ENCODE results near the gene SERINC4.
A peak's percentile ranks its signal among the peaks of the same experiment; 100 is the strongest.
"Not testable (repeated sequence)": the region's sequence is repeated elsewhere in the genome, so short reads cannot be mapped to it uniquely, and the experiment has no call there.

The SERINC4 gene

DNA sequence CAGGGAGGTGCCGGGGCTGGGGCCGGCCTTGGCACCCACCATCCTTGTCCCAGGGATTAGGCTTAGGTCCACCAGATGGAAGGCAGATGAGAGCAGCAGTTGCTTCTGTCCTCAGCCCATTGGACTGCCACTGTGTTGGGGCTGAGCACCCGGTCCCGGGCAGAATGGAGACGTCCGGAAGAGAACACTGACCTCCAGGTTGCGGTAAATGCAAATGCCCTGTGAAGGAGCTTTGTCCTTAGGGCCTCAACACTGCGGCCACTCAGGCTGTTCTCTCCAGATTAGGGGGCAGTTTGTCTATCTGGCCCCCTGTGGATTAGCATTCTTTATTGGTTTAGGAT, at the start of gene SERINC4:
SERINC4 (minus strand) TSS at position 276 of the 341 bp plus-strand sequence; CDS start at position 42, 234 bp downstream.
- DNase-seq, result no peak

DNA sequence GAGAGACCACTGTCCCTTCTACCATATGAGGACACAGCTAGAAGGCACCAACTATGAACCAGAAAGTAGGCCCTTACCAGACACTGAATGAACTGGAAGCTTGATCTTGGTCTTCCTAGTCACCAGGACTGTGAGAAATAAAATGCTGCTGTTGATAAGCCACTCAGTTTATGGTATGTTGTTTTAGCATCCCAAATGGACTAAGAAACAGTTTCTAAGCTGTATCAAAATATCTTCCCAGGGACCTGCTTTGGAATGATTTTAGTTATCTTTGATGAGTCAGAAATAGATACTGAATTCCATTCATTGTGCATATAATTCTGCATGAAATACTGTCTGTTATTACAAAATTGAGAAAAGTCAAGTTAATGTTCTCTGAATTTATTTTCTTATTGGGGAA, 45.4 kb upstream of the SERINC4 start:
- no peak for DNase-seq

DNA sequence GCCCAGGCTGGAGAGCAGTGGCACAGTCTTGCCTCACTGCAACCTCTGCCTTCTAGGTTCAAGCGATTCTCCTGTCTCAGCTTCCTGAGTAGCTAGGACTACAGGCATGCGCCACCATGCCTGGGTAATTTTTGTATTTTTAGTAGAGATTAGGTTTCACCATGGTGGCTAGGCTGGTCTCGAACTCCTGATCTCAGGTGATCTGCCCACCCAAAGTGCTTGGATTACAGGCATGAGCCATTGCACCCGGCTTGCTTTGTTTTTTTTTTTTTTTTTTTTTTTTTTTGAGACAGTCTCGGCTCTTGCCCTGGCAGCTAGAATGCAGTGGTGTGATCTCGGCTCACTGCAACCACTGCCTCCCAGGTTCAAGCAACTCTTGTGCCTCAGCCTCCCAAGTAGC, 32.5 kb upstream of the SERINC4 start:
- not testable (repeated sequence) for DNase-seq

DNA sequence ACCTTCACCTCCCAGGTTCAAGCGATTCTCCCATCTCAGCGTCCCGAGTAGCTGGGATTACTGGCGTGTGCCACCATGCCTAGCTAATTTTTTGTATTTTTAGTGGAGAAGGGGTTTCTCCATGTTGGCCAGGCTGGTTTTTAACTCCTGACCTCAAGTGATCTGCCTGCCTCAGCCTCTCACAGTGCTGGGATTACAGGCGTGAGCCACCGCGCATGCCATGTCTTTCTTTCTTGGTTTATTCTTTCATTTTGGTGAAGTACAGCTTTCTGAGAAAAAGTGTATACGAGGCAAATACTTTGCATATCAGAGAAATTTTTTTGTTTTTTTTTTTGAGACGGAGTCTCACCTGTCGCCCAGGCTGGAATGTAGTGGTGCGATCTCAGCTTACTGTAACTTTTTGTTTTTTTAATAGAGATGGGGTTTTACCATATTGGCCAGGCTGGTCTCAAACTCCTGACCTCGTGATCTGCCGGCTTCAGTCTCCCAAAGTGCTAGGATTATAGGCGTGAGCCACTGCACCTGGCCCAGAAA, 31.6 kb upstream of the SERINC4 start:
- DNase-seq, result not testable (repeated sequence)

DNA sequence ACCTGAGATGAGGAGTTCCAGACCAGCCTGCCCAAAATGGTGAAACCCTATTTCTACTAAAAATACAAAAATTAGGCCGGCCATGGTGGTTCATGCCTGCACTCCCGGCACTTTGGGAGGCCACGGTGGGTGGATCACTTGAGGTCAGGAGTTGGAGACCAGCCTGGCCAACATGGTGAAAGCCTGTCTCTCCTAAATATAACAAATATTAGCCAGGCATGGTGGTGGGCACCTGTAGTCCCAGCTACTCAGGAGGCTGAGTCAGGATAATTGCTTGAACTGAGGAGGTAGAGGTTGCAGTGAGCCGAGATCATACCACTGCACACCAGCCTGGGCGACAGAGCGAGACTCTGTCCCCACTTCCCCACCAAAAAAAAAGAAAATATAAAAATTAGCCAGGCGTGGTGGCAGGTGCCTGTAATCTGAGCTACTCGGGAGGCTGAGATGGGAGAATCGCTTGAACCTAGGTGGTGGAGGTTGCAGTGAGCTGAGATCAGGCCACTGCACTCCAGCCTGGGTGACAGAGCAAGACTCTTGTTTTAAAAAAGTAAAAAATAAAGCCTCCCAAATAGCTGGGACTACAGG, 30.8 kb upstream of the SERINC4 start:
- DNase-seq, result not testable (repeated sequence)

DNA sequence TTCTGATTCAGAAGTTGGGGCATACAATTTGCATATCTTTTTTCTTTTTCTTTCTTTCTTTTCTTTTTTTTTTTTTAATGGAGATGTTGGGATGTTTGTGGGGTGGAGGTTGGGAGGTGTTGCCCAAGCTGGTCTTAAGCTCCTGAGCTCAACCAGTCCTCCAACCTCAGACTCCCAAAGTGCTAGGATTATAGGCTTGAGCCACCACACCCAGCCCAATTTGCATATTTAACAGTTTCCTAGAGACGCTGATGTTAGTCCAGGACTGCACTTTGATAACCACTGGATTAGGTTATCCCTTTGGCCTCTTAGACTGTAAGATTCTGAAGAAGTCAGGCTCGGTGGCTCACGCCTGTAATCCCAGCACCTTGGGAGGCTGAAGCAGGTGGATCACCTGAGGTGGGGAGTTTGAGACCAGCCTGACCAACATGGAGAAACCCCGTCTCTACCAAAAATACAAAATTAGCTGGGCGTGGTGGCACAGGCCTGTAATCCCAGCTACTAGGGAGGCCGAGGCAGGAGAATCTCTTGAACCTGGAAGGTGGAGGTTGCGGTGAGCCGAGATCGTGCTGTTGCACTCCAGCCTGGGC, 30.0 kb upstream of the SERINC4 start:
- not testable (repeated sequence) for DNase-seq

DNA sequence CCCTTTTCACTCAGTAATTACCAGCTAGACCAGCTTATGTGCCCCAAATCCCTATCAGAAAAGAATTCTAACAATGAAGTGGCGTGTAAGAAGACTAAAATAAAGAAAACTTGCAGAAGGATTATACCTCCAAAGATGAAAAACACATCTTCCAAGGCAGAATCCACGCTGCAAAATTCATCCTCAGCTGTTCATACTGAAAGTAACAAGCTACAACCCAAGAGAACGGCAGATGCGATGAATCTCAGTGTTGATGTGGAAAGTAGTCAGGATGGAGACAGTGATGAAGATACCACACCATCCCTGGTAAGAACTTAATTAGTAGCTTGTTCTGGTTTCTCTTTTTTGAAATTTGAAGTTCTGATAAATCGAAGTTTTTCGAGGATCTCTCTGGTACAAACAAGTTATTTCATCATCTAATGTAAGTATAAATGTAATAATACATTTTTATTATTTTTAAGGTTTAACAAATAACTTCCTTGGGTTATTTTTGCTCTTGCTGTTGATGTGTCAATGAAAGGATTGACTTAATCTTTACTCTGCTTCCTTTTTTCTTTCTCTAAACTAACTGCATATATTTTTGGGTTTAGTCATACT, 28.1 kb upstream of the SERINC4 start:
- no peak for DNase-seq

DNA sequence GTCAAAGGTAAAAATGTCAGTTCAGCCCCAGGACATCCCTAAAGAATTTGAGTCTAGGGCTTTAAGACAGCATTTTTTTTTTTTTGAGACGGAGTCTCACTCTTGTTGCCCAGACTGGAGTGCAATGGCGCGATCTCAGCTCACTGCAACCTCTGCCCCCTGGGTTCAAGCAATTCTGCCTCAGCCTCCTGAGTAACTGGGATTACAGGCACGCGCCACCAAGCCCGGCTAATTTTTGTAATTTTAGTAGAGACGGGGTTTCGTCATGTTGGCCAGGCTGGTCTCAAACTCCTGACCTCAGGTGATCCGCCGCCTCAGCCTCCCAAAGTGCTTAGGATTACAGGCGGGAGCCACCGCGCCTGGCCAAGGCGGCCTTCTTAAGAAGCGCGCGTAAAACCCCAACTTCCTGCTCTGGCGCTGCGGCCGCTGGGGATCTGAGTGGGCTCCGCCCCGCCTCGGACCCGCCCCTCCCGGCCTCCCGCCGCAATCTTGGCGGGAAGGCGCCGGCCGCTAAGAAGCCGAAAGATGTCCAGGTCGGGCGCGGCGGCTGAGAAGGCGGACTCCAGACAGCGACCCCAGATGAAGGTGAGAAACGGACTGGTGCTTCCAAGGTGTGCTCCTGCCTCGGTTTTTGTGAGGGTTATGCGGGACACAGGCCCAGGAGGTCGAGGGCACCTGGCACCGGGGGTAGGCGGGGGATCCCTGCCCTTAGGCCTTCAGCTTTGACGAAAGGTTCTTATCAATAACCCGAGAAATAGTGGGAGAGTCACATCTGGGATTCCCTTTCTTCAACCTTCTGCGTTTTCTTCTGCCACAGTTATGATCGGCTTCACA, 26.7 kb upstream of the SERINC4 start, which contains the start of gene WDR76:
WDR76 (plus strand) TSS at position 495 of the 834 bp plus-strand sequence; CDS start at position 526, 31 bp downstream.
- DNase-seq, result peak; percentile 88

DNA sequence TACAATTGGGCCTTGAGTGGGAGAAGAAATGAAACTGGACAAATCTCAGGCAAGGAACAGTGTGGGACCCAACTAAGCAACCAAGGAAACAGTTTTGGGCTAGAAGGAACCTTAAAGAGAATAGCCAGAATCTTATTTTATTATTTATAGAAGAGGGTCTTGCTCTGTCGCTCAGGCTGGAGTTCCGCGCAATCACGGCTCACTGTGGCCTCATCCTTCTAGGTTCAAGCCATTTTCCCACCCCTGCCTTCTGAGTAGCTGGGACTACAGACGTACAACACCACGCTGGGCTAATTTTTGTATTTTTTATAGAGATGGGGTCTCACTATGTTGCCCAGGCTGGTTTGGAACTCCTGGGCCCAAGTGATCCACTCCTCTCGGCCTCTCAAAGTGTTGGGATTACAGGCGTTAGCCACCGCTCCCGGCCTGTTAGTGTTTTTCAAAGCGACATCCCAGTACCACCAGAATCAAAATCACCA, 26.0 kb upstream of the SERINC4 start:
- DNase-seq, result no peak

DNA sequence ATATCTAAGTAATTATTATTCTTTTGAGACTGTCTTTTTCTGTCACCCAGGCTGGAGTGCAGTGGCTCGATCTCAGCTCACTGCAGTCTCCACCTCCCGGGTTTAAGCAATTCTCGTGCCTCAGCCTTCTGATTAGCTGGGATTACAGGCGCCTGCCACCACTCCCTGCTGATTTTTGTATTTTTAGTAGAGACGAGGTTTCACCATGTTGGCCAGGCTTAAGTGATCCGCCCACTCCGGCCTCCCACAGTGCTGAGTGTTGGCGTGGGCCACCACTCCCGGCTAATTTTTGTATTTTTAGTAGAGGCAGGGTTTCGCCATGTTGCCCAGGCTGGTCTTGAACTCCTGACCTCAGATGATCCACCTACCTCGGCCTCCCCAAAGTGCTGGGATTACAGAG, 25.3 kb upstream of the SERINC4 start:
- not testable (repeated sequence) for DNase-seq

DNA sequence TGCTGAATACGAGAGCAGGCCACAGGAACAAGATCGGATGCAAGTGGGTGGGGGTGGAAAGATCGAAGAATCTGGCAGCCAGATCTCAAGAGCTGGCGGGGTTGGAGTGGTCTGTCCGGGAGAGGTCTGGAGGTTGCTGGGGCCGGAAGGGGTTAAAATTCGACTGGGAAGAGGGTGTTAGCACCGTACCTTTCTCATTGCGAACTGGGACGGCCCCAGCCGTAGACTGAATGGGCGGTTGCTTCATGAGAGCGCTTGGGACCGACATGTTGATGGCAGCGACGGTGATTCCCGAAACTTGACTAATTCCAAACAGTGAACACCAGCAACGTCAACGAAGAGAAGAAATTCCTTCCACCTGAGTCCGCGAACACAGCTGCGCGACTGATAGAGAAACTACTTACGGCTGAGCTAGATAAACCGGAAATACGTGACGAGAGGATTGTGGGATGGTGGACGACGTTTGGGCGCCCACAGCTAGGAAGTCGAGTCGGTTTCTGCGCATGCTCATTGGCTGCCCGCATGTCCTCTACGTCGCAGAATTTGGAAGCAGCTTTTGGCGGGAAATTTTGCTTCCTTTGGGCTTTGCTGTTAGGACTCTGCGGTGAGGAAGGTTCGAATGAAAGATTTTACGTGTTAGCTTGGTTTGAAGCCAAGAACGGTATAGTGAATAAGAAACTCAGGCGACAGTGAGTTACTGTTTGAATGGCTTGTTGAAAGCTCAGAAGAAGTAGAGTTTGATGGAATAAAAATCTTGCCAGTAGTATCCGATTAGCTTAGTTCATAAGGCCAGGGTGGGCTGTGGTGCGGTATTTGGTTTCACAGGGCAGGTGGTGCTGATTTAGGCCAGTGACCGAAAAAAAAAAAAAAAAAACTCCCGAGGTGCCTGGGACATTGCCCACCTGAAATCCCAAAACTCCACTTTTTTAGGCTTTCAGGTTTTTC, 24.6 kb upstream of the SERINC4 start, which contains the start of gene MFAP1:
MFAP1 (minus strand) TSS at position 389 of the 945 bp plus-strand sequence; CDS start at position 268, 121 bp downstream.
- DNase-seq, result peak; percentile 89

DNA sequence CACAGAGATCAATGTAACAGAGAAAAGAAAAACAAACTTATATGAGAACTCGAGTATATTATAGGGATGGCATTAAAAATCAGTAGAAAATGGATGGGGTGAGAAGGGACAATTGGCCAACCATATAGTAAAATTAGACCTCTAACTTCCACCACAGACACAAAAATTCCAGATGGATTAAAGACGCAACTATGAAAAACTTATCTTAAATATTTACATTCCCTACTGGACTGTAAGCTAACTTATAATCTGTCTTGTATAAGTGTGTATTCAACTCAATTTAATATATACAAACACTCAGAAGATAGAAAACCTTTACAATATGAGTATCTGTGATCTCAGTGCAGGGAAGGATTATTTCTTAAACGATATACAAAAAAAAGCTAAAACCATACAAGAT, 21.5 kb upstream of the SERINC4 start:
- DNase-seq, result no peak

DNA sequence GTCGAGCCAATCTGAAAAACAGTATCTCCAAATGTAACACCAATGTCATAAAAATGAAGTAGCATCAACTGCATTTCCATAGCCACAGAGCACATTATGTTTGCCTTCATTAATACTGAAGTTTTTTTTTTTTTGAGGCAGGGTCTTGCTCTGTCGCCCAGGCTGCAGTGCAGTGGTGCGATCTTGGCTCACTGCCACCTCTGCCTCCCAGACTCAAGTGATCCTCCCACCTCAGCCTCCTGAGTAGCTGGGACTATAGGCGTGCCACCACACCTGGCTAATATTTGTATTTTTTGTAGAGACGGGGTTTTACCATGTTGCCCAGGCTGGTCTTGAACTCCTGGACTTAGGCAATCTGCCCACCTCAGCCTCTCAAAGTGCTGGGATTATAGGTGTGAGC, 15.0 kb upstream of the SERINC4 start:
- DNase-seq, result not testable (repeated sequence)

DNA sequence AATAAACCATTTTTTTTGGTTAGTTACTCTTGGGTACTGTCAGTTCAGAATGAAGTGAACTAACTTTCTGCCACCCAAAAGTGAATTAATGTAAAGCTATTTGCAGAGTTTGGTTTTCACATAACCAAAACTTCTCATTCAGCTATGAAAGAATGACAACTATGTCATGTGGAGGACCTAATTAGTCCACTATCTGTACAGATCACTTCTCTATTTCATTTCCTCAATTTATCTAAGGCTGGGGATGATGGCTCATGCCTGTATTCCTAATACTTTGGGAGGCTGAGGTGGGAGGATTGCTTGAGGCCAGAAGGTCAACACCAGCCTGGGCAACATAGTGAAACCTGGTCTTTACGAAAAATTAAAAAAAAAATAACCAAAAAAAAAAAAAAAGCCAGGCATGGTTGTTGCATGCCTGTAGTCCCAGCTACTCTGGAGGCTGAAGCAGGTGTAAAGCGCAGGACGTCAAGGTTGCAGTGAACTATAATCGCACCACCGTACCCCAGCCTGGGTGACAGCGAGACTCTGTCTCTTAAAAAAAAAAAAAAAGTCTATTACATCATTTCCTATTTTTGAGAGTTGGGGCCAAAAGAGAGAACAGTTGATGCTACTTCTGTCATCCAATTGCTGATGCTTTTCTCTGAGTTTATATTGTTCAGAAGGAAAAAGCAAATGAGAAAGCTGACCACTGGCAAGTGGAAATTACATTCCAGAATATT, 9.1 kb upstream of the SERINC4 start:
- DNase-seq, result no peak

DNA sequence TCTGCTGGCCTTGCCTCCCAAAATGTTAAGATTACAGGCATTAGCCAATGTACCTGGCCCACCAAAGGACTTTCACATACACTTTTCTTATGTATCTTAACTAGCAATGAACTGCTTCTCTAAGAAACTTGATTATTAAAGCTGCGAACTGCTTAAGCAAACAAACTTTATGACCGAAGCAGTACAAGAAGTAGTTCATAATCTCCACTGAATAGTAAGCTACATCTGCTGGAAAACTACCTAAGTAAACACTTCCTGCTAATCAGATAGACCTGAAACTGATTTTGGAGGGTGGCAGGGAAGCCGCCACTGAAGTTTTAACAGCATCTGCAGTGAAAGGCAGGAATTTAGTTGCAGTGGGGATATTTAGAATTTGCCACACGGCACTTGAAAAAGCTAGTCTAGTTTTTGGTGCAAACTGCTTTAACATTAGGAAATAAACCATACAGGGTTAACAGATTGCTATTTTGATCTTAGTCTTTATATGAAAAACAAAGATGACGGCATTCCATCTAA, 8.5 kb upstream of the SERINC4 start:
- DNase-seq, result no peak

DNA sequence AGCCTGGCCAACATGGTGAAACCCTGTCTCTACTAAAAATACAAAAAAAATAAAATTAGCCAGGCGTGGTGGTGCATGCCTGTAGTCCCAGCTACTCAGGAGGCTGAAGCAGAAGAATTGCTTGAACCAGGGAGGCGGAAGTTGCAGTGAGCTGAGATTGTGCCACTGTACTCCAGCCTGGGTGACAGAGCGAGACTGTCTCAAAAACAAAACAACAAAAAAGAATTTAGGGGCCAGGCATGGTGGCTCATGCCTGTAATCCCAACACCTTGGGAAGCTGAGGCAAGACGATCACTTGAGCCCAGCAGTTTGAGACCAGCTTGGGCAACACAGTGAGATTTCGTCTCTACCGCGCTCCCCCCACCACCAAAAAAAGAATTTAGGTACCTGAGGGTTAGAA, 2.7 kb upstream of the SERINC4 start:
- DNase-seq, result not testable (repeated sequence)

DNA sequence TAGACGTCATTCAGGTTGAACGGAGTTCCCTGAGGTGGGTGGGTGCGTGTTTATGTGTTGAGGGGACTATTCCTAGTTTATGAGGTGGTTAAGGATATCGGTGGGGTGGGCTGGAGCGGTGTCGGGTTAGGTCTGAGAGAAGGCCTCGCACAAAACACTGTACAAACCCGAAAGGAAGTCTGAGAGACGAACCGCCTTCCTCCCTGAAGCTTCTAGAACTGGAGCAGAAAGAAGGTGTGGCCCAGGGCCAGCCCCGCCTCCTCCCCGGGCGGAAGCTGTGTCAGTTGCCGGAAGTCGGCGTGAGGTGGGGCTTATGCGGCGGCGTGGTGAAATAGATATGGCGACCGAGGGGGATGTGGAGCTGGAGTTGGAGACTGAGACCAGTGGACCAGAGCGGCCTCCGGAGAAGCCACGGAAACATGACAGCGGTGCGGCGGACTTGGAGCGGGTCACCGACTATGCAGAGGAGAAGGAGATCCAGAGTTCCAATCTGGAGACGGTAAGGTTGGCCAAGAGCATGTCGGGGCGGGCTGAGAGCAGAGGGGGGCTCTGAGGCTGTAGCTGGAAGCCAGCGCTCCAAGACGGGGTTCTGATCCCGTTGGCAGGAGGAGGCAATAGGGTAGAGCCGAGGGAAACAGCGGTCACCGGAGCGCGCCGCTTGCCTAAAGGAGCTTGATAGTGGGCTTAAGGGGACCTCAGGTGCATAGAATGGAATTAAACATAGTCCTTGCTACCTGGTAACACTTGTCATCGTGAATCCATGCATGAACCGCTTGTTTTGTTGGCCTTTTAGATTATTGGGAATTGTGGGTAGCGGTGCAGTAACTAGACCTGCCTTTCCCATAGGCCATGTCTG, 494 bp upstream of the SERINC4 start, which contains the start of gene HYPK:
HYPK (plus strand) TSS at position 314 of the 856 bp plus-strand sequence; CDS start at position 338, 24 bp downstream.
- DNase-seq, result peak; percentile 94

DNA sequence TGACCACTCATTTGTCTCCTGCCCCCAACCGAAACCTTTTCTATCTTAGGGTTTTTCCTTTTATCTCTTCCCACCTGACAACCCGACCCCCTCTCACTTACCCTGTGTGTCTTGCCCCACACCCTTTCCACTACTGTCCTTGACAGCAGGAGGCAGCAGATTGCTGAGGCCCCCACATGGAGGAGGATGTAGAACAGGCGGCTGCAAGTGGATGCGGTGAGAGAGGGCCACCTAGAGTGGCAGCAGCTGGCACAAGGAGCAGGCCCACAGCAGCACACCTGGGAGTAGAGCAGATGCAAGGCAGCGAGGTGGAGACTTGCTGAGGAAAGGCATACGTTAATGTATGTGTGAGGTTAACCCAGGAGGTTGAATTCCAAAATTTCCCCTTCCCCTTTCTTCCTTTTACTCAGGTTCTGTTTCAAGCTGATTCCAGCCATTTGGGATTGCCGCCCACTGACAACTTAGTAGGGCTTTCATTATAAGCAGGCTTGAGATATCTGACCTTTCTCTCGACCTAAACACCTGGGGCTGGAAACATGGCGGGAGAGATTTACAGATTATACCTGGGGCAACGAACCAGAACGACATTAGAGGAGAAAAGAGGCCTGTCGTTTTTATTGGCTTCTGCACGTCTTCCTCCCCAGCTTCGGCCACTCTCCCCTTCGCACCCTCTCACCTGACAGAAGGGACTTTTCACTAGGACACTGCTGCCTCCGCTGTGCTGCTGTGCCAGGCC, 643 bp downstream of the SERINC4 start:
- no peak for DNase-seq

DNA sequence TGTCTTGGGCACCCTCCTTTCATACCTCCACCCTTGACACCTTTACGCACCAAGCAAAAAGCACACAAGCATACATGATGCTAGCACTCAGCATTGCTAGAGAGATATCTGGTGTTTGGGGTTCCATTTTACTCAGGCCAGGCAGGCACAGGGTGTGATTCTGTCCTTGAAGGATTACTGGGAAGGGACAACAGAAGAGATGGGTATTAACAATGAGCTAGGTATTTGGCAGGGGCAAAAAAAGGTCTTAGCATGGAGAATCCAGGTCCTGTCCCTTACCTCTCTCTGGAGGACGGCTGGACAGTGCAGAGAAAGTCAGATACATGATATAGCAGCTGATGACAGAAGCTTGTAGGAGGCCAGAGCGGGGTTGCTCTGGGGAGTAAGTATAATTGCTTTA, 3.5 kb downstream of the SERINC4 start:
- DNase-seq, result no peak
